Lower leg skin (tissue), 4 donors: ENCODE results near the gene REC8. TPM values are rescaled to one million over a fixed set of nuclear protein-coding genes. Genes with fewer than 3 reads are reported as not detected.
A peak's percentile ranks its signal among the peaks of the same experiment; 100 is the strongest.

Experiments
- DNase-seq, 2 donors: peaks; one replicate each; pipeline ENCODE4 v3.0.0-alpha.2; 2019; ENCODE audit warnings: low spot score in 2 of 2
- H3K4me3 ChIP-seq: fragments of 200-600 bp; sonication (generic); 2 replicates; pipeline ENCODE4 v1.5.1; 2017; ENCODE audit warnings: mild to moderate bottlenecking, low read depth; ENCODE audit not compliant: poor library complexity, severe bottlenecking
- CTCF ChIP-seq, 3 donors: fragments of 450-650 bp; IDR thresholded peaks; one replicate each; pipeline ENCODE4 v1.5.1; 2016; ENCODE audit warnings: antibody characterized with exemption in 3 of 3, mild to moderate bottlenecking in 3 of 3, moderate library complexity in 2 of 3
- POLR2A ChIP-seq, 2 donors: fragments of 450-650 bp; IDR thresholded peaks; one replicate each; pipeline ENCODE4 v1.6.1; 2016 to 2017; ENCODE audit warnings: antibody characterized with exemption in 2 of 2, mild to moderate bottlenecking in 1 of 2, moderate library complexity in 1 of 2
- WGBS, 2 donors: methylation state at CpG; one replicate each; pipeline ENCODE4 v1.1.5; 2018; 5-methylcytosine and 5-hydroxymethylcytosine counted together
- intact Hi-C: fragments of 100-400 bp; cut with DNase I; formaldehyde crosslinking; loops from one replicate; pipeline ENCODE4 v1.15.0; 2023; ENCODE audit warnings: low total_unique reads
- total RNA-seq, 4 donors: library from RNA; depleted of rRNA; stranded (reverse); fragments of >200 nt; gene quantifications; one replicate each; pipeline ENCODE4 v1.1.0, GENCODE V29; 2016

Gene REC8
- total RNA-seq, 4 donors from 2014 or later: 1.2 to 7.1 (median 2.4) TPM

- 25 to 29% methylated on average over 13 of the region's 13 CpGs for WGBS, 2 donors
- TF ChIP-seq CTCF (IDR thresholded peaks at IDR 0.05) (no peak), POLR2A (IDR thresholded peaks at IDR 0.05) (no peak)
- intact Hi-C loops: no loop called here
- peak in 1 of 2 donors; percentile 85 for DNase-seq
- H3K4me3 ChIP-seq: peak overlapping the region; percentile 99
Measured at GRCh38 chr14:24136684-24137528, 35.0 kb upstream of the REC8 start.

- H3K4me3 ChIP-seq: no peak overlapping the region
- 86 to 87% methylated on average over 8 of the region's 8 CpGs for WGBS, 2 donors
Measured at GRCh38 chr14:24137529-24138395, 34.1 kb upstream of the REC8 start.

GRCh38 chr14:24138396-24139271 is 33.2 kb upstream of the REC8 start:
- no peak for TF ChIP-seq CTCF (IDR thresholded peaks at IDR 0.05)
- TF ChIP-seq POLR2A (IDR thresholded peaks at IDR 0.05): no peak
- no peak overlapping the region for H3K4me3 ChIP-seq
- intact Hi-C loops: no loop called here
- WGBS, 2 donors: 82 to 87% methylated on average over 13 of the region's 13 CpGs
- DNase-seq: peak in 1 of 2 donors; percentile 83

More at GRCh38 chr14:24137529-24138395, 34.1 kb upstream of the REC8 start:
- no peak for DNase-seq
- intact Hi-C loops: no loop called here
- TF ChIP-seq CTCF (IDR thresholded peaks at IDR 0.05) (no peak), POLR2A (IDR thresholded peaks at IDR 0.05) (no peak)

GRCh38 chr14:24139272-24139934 is 32.5 kb upstream of the REC8 start:
- intact Hi-C loops: no loop called here
- DNase-seq: no peak
- TF ChIP-seq CTCF (IDR thresholded peaks at IDR 0.05) (no peak), POLR2A (IDR thresholded peaks at IDR 0.05) (no peak)
- 91 to 93% methylated on average over 9 of the region's 9 CpGs for WGBS, 2 donors
- H3K4me3 ChIP-seq: no peak overlapping the region
